ENCODE measurements around the gene MEOX1.
A peak's percentile ranks its signal among the peaks of the same experiment; 100 is the strongest.

MEOX1 gene

DNA sequence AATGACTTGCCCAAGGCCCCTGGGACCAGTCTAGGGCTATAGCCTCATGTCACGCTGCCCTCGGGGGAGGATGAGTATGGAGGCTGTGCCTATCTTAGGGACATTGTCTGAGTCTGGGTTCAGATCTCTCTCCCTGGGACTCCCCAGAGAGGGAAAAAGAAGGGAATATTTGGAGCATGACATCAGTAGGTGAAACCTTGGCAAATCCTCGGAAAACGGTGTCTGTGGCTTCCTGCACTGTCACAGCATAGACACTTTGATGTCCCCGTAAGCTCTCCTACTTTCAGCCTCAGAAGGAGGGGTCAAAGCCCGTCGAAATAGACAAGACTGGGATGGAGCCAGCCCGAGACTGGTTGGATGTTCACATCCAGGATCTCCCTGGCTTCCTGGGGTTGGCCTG lies 11.3 kb downstream of the MEOX1 start:
- DNase-seq, result no peak

DNA sequence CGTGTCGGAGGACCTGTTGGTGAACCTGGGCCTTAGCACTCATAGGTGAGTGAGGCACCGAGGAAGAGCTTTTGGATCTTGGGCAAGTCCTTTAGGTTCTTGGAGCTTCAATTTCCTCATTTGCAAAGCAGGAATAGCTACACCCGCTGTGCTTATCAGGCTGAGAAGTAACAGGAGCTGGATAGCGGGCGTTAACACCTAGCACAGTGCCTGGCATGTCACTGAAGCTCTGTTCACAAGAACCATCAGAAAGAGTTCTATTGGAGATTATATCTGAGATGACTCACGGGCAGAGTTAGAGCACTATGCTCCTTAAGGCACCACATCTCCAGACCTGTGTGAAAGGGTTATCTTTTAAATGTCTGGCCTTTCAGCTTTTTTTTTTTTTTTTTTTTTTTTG lies 12.8 kb downstream of the MEOX1 start:
- DNase-seq, result no peak

- DNase-seq, result peak; percentile 50
These were observed 15.8 kb downstream of the MEOX1 start for GRCh38 chr17:43645765-43646481.

- DNase-seq, result no peak
These were observed 16.3 kb downstream of the MEOX1 start for GRCh38 chr17:43645450-43645764.

GRCh38 chr17:43644081-43644480 lies 17.6 kb downstream of the MEOX1 start:
- no peak for DNase-seq

- DNase-seq, result peak; percentile 10
These were observed 20.3 kb downstream of the MEOX1 start for GRCh38 chr17:43641416-43641815.

DNA sequence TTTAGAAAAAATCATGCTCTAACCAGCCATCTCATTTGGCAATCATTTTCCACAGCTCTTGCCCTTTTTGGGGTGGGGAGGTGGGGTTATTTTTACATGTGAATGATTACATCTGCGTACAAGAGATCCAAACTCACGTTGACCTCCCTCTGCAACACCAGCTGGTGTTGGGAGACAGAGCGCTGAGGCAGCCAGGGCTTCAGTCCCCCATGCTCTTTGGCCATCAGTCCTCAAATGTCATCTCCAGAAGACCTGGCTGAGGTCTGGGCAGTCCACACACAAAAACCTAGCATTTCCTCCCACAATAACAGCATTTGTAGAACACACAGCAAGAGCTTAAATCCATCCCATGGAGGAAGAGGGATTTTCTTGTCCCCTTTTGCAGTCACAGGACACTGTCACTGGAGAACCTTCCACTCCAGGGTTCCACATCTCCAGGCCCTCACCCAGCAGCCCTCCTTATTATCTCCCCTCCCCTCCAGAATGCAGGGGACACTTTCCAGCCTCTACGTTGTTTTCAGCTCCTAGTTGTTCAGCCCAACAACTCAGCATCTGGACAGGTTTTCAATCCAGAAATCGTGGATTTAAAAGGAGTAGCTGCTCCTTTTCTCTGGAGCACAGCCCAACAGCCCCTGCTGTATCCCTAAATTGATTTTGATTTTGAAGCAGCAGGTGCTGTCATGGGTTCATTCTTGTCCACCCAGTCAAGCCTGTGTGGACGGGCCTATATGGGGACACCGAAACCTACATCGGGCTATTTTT lies 21.1 kb downstream of the MEOX1 start:
- DNase-seq, result no peak

GRCh38 chr17:43637563-43638323 lies 24.0 kb downstream of the MEOX1 start:
- no peak for DNase-seq

DNA sequence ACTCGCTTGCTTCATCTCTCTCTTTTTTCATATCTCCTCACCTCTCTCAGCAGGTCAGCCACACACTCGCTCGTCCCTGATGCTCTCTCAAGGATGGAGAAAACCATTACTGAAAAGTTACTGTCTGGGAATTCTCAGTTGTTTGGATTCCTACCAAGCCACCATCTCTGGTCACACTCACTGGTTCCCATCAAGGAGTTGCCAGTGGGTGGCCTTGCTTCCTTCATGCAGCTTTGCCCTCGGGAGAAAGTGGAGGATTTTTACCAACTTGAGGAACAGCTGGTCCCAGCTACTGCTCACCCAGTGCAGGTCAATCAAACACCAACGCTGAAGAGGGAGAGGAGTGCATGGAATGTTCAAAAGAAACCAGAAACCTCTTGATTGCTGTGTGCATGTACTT lies 25.3 kb downstream of the MEOX1 start:
- no peak for DNase-seq

DNA sequence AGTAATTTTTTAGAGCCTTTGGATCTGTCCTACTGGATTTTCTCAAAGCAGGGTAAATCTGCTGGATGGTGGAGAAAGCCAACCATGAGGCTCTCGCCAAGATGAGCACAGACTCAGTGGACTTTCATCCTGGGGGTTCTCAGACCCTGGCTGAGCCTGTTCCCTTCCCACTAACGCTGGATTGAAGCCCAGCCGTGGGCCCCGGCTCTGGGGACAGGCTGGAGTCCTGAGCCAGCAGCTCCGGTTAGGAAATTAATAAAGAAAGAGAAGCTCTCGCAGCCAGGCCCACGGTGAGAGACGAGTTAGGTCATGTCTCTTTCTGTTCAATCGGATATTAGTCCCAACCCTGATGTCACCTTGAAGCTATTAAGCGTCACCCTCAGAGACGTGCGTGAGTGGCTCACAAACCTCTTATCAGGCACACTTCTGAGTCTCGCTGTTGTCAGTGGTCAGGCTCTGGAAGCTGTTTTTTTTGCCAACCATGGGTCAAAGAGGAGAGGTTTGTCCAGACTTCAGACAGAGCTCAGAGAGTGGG lies 27.1 kb downstream of the MEOX1 start:
- DNase-seq, result no peak

GRCh38 chr17:43632221-43632620 lies 29.5 kb downstream of the MEOX1 start:
- DNase-seq, result no peak

- no peak for DNase-seq
These were observed 30.3 kb downstream of the MEOX1 start for GRCh38 chr17:43631429-43631828.

GRCh38 chr17:43628089-43628650 lies 33.6 kb downstream of the MEOX1 start:
- no peak for DNase-seq

GRCh38 chr17:43627653-43628052 lies 34.1 kb downstream of the MEOX1 start:
- DNase-seq, result no peak

- DNase-seq, result no peak
These were observed 35.7 kb downstream of the MEOX1 start for GRCh38 chr17:43626023-43626422.

GRCh38 chr17:43625606-43626005 lies 36.1 kb downstream of the MEOX1 start:
- DNase-seq, result no peak

- no peak for DNase-seq
These were observed 41.1 kb downstream of the MEOX1 start for GRCh38 chr17:43620581-43620980.

GRCh38 chr17:43620147-43620546 lies 41.6 kb downstream of the MEOX1 start:
- DNase-seq, result no peak

GRCh38 chr17:43619705-43620104 lies 42.0 kb downstream of the MEOX1 start:
- DNase-seq, result no peak

DNA sequence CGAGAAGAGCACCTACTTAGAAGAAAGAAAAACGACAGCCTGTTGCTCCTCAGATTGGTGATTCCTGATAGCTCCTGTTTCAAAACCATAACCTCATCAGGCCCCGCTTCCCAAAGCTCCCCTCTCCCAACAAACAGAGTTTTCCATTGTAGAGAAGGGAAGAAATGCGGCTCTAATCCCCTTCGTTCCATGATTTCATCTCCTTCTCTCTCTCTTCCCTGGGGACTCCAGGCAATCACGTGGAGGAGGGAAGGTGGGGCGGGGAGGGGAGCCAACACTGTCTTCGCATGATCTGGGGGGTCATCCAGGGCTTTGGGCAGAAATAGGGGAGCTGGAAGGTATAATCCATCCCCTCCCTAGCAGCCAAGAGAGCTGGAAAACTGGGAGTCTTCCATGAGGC lies 43.4 kb downstream of the MEOX1 start:
- DNase-seq, result no peak

DNA sequence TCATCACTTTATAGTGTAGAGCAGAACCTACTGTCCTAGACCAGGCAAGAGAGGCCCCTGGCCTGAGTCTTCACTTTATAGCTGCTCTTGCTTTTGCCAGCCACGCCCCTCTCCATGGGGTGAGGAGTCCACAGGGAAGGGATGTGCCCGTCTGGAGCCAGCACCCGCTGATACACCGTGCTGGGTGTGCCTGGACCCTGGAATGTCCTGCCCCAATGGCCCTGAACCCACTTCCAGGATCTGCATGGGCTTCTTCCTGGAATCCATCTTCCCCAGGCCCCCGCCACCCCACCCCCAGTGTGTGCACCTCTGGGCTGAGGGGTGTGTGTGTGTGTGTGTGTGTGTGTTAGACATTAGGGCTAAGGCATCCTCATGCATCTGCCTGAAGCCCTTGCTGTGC lies 44.9 kb downstream of the MEOX1 start:
- DNase-seq, result no peak

GRCh38 chr17:43616421-43616820 lies 45.3 kb downstream of the MEOX1 start:
- no peak for DNase-seq

GRCh38 chr17:43616029-43616351 lies 45.7 kb downstream of the MEOX1 start:
- no peak for DNase-seq

Data from CD4-positive, alpha-beta T cell treated with Interleukin-17A for 4 hours (primary cell).